NCI-H1092 treated with DMSO at 0.1 percent for 48 hours (cell line): Measurements from ENCODE around the gene SLC30A7.
A peak's percentile ranks its signal among the peaks of the same experiment; 100 is the strongest.

ENCODE experiments used
- DNase-seq: peaks from one replicate; lab custom pipeline; 2025; lab: John Stamatoyannopoulos, UW

SLC30A7 gene

DNA sequence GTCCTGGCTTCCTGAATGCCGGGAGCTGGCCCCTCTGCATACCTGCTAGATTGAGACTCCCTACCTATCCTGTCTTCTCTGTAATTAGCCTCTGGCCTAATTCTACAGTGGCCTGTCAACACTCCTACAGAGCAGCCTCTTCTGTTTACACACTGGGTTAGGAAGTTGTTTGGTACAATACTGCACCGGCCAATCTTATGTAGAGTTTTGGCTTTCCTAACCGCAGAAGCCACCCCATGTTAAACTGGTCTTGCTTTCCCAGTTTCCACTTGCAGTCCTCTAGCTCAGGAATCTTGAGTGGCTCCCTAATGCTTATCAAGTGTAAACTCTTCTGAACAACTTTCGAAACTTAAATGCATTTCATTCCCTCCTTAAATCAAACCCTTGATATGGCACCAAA lies 86.9 kb downstream of the SLC30A7 start:
- DNase-seq = no peak

DNA sequence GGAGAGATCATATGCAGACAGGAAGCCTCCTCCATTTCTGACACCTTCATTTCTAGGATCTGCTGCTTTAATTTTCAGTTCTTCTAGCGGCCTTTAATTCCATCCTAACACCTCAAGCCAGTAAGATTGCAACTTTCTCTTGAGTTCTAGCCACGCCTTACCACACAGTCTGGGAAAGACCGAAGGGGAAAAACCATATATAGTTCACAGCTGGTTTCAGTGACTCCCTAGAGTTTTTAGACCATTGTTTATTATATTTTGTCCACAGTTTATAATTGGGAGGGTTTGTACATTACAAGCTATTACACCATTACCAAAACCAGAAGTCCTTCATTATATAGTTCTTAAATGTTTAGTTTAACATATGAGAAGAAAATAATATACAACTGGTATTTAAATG lies 92.2 kb downstream of the SLC30A7 start:
- DNase-seq = no peak

DNA sequence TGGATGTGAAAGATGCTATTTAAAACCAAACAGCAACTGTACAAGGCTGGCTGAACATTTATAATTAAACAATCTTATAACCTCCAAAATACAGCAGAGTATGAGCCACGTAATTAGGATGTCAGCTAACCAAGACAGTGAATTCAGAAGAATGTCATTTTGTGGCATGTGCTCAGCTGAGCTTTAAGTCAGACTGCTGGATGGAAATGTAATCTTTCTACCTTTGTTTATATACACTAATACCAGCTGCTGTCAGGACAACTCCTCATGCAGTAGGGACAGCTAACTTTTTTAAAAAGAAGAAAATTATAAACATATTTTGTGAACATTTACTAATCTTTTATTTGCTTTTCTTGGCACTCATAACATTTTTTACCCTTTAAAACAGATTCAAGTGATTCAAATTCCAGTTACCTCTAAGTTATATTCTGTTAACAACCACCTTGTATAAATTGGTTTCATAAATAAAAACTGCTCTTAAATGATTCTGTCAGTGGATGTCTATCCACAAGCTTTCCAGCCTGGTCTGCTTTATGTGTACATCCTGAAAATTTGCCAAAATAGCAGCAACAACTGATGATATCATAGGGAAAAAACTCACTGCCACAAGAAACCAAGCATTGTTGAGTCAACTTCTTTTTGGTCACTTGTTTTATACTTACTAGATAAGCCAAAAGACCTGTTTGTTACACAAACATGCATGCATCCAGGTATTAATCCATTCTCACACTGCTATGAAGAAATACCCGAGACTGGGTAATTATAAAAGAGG lies 93.6 kb downstream of the SLC30A7 start:
- DNase-seq = no peak

DNA sequence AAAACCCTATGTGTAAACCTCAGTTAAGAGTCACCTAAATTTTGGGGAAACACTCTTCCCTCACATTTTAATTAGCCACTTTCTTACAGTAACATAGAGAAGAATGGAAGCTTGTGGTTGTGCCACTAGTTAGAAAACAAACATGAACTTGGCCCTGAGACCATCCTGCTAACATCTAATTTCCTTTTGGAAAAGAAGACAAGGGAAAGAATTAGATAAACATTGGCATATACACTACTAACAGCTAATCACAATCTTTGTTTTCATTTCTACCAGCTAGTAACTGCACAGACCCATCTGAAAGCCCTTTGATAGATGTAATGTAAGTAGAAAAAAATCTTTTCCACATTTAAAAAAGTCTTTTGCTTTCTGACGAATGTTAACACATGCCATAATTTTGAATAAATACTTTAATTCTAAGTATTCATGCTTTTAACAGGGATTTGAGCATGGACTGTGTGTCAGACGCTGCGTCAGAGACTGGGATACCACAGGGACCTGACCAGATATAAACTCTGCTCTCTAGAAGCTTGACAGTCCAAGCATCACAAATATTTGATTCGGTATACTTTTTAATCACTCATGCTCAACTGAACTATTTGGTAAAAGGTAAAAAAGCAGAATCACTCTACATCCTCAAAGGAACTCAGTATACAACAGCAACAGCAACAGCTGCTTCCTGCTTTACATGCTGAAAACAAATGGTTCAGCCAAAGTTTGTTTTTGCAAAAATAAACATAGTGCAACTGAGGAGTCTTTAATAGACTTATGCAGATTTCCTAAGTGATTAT lies 99.5 kb downstream of the SLC30A7 start:
- no peak for DNase-seq

DNA sequence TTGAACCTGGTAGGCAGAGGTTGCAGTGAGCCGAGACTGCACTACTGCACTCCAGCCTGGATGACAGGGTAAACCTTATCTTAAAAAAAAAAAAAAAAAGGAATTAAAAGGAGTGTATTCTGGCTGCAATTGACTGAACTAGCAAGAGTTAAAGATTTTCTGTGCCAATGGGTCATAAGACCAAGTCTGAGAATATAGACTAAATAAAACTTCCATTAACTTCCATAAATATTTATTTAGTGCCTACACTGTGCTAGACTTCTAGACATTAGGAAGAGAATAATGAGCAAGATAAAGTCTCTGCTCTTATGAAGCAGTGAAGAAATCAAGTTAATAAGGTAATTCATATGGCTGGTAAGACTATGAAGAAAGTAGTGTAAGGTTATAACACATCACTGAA lies 102.5 kb downstream of the SLC30A7 start:
- no peak for DNase-seq

DNA sequence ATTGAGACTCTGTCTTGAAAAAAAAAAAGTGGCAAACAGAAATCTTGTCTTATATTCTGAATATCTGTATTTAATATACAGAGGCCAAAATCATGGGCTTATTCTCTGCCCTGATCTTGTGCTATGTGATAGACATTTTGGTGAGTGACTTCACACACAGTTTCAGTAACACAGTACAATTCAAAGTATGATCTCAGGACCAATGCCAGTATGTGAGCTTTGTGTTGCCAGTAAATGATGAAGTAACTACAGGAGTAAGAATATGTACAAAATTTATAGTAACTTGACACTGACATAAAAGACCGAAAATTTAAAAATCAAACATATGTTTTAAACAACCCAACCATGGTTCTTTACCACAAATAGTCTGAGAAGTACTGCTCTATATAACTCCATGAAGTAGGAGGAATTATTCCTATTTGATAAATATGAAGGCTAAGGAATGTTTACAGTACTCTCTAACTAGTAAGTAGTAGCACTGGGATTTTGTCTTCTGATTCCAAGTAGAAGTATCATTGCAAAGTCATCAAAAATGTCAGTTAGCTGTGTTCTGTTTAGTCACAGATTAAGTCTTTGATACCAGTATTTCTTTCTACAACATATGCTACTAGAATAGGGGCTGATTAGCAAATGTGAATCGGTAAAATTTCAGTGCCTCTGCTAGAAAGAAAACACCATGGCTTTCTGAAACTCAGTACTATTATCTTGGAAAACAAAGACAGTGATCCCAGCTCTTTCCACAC lies 104.4 kb downstream of the SLC30A7 start:
- DNase-seq = no peak

DNA sequence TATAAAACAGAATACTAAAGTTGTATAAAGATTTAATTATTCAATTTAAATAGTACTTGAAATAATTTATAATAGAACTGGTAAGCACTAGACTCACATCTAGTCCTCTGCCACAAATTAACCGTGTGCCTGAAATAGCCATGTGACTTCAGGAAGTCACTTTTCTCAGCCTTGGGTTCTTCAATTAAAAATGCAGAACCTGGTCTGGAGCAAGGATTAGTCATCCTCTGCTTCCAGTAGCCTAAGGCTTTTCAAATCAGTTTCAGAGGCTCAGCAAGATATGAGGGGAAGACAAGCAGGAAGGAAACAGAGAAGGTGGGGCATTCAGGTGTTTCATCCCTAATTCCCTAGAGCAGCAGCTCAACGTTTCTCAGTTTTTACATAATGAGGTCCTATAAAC lies 106.7 kb downstream of the SLC30A7 start:
- no peak for DNase-seq

DNA sequence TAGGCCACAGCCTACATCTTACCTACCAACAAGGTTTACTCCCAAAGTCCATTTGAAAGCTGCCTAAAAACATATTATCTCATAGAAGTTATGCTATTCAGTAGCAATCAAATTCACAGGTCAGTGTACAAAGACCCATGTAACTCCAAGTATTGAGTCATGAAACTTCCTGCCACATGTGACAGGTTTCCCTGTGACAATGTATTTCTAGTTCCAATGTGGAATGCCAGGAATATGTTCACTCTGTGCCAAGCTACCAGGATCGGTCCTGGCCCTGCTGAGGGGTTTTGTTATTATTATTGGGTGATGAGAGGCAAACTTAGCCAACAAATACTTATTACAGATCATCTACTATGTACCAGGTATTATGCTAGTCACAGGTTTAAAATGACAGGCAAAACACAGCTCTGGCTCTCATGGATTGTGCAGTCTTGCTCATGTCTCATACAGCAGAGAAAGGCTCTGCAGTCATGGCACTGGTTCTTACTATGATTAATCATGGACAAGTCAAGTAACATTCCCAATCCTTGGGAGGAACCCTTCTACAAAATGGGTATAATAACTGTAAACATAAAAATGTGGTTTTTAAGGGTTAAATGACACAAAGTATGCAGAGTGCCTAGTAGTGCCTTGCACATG lies 107.2 kb downstream of the SLC30A7 start:
- no peak for DNase-seq

DNA sequence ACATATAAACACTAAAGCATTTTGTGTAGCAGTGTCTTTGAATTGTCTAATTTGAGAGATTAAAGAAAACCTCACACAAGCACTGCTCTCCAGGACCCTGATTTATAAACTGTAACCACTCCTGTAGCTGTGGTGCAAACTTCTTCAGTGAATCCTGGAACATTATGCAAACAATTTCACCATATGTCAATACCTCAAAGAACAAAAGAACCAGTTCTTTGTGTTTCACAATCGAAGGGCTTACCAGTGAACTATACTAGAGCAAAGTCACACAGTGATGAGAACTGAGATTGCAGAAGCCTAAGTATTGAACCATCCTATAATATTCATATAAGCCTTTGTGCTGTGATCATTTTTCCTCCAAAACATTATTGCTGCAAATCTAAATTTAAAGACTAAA lies 108.2 kb downstream of the SLC30A7 start:
- DNase-seq = no peak

DNA sequence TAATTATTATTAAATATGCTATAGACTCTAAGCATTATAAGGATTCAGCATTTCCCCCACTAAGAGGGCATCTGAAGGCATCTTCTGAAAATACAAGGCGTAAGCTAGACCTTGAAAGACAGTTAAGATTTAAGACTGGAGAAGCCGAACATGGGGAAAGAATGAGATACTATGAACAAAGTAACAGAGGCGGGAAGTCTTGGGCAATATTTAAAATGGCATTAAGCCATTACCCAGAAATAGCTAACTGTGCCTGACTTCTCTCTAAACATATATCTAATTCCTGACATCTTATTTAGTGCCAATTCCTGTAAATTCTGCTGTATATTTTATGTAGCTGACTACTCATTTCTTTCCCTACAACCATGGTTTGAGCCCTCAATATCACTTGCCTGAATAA lies 108.8 kb downstream of the SLC30A7 start:
- no peak for DNase-seq

DNA sequence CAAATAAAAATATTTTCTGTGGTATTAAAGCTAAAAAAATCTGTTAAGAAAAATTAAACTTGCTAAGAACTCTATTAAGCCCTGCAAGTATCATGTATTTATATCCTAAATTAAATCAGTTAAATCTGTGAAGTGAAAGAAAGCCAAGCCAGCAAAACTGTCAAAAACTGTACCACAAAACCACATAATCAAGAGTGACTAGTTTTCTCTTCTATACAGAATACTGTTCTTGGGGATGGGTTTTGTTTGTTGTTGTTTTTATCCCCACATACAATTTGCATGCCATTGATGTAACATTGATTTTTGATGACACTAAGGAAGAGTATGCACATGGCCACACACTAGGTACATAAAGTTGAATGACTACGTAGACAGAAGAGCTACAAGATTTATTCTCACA lies 109.3 kb downstream of the SLC30A7 start:
- no peak for DNase-seq

DNA sequence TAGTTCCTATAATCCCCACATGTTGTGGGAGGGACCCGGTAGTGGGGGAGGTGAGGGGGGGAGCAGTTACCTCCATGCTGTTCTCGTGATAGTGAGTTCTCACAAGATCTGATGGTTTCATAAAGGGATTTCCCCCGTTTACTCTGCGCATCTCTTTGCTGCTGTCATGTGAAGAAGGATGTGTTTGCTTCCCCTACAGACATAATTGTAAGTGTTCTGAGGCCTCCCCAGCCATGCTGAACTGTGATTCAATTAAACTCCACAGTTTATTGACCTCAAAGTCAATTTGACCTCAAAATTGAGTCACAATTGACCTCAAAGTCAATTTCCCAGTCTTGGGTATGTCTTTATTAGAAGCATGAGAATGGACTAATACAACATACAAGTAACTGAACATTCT lies 110.0 kb downstream of the SLC30A7 start:
- no peak for DNase-seq

DNA sequence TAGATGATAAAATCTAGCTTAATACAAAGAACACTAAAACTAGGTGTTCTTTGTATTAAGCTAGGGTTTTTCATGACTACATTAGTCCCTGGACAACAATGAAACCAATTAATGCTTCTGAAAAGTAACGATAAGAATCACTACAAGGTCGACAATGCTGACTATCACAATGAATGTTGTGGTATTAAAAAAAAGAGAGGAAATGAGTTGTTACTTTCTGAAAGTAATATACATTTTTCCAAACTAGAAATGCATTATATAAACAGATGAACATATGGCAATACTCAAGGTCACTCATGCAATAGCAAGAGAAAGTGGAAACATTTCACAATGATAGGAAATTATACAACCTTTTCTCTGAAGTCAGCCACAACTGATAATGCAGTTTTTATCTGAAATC lies 110.7 kb downstream of the SLC30A7 start:
- no peak for DNase-seq

DNA sequence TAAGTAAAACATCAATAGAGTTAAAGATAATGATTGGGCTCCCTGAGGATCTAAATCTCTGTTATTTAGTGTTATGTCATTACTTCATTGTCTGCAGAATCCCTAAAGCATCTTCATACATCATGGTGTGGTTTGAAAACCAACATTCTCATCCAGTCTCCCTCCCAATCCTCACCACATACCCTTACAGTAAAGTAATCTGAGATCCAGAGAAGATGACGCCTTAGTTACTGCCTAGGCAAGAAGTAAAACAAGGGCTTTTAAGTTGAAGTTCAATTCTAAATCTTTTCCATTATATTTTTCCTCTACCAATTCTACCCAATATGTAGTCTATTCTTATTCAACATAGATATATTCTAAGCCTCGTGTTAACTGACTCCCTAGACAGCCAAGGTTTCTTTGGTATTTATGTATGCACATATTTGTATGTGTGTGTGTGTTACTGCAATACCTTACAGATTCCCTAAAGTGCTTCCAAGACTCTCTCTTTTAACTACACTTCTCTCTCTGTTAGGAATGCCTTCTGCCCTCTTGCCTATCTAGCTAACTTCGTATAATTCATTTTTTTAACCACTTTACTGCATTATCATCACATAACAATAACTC lies 112.4 kb downstream of the SLC30A7 start:
- DNase-seq = no peak

DNA sequence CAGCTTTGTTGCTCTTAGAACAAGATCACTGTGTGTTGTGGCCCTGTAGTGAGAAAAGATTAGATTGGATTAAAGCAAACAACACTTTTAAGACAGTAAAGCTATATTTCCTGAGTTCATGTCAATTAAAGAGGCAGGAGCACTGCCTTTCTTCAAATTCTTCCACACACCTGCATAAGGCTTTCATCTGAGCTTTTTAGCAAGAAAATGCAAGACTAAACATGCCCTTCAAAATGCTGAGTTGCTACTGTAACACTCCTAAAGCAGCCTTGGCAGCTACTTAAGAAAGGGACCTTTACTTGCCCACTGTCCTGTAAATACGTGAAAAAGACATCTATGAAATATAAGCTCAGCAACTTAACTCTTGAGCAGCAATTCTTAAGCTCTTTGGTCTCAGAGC lies 117.9 kb downstream of the SLC30A7 start:
- DNase-seq = no peak

DNA sequence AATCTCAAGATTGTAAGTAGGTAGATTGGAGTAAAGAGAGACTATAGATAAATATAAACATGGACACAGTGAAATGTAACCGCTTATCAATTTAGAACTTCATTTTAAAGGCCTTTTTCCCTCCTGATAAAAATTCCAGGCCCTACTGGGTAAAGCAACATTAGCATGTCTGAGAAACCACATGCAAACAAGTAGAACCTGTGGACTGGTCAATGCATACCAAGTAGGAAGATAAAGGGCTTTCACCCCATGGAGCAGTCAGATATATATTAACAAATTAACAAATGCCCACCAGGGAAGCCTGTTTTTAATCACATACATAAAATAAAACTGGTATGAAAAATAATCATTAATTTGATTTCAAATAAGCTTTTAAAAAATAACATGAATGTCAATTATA lies 121.6 kb downstream of the SLC30A7 start:
- no peak for DNase-seq

DNA sequence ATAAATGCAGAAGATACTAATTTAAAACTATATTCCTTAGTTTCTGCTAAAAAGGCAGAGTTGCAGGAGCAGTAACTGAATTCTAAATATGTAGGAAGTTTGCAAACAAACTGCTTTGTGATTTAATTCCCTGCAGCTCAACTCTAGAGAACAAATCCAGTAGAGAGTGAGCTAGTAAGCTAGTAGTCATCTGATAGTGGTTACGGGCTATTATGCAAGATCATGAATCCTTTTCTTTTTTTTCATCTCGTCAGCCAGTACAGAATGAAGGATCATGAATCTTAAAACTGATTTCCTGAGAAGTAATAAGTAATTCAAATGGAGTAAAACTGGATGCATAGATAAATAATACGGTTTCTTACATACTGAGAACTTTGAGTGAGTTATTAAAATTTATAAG lies 126.4 kb downstream of the SLC30A7 start:
- no peak for DNase-seq

DNA sequence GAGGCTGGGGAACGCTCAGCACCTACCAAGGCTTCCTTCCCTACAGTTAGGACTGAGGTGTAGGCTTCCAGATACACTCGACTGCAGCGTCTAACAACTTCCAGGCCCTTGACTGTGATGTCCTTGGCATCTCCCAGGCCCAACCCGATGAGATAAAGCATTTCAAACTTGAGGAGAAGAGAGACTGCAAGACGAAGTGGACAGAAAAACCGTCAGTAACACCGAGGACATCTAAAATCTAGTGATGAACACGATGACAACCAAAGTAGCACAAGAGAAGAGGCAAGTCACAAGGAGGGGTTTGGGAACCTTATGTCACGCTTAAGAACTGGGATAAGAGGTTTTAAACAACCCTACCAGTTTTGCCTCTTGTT lies 129.4 kb downstream of the SLC30A7 start:
- no peak for DNase-seq

DNA sequence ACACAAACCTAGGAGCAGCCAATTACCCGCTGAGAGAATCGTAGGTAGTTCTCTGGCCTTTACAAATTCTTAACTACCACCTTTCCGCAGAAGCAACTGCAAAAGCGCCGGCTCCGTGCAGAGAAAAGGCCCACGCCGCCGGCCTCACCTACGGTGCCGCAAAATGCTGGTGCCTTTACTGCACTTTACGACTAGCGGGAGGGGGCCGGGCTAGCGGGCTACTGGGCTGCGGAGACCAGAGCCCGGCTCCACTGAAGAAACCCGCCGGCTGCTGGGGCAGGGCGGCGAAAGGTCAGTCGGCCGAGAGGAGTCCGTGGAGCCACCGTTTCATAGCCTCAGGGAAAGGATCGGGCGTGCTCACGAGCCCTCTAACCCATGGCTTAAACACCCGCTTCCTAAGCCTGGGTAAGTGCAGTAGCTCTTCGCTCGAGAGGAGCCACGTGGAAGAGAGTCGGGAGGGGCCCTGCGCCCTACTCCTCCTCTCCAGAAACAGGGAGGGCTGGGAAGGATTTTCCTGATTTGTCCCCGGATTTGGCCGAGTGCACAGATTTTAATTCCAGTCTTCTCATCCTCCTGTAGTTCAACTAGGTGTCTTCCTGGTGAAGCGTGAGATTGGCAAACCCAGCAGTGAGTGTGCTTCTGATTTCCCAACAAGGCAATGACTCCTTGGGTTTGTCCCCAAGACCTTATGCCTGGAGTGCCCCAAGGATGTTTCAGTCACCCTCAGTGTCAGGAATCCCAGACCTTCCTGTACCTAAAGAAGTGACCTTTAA lies 130.0 kb downstream of the SLC30A7 start, which contains the start of gene DPH5:
Gene DPH5 (minus strand): TSS at position 128 of the 773 bp plus-strand sequence. CDS start 341 bp downstream, outside the sequence.
- DNase-seq = peak; percentile 88

DNA sequence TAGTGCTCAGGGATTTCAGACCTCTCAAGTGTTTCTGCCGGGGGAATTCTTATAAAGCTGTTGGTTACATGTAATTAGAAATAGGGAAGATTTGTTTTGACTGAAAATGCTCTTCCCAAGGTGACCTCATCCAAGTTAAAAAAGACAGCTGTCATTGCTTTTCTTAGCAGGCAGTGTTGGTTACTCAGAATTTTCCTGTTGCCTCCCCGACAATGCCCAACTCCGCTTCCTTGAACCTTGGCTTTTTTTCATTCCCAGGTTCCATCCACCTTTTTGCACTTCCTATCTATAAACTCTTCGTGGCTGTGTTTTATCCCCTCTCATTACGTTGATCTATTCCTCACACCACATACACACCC lies 130.5 kb downstream of the SLC30A7 start:
- no peak for DNase-seq

DNA sequence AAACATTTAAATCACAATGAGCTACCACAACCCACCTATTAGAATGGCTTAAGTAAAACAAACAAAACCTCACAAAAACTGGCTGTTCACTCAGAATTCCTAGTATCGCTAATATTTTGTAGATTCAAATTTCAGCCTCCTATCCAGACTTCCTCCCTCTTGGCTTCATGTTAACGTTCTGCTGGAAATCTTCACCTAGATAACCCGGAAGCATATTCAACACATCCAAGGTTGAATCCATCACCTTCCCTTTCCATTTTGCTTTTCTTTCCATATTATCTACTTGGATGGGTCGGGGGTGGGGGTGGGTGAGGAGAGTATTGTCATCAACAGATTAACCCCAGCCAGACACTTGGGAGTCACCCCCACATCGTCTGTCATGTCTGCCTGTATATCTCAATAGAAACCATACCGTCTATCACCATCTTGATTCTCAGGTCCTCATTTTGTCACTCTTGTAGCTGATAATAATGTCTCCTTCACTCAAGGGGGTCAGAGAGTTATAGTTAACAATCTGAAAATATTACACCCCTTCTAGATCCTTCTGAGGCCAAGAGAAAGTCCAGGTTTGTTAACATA lies 131.4 kb downstream of the SLC30A7 start:
- DNase-seq = no peak
